Erythroblast (primary cell): ENCODE measurements around the gene DOCK4.
A peak's percentile ranks its signal among the peaks of the same experiment; 100 is the strongest.

Source experiments
- DNase-seq, 2 experiments: peaks; one replicate each; lab custom pipeline; 2025; lab: John Stamatoyannopoulos, UW
- GATA1 ChIP-seq: IDR thresholded peaks from 2 replicates; pipeline ENCODE4 v1.6.1; 2011; ENCODE audit warnings: low read depth, mild to moderate bottlenecking, control low read depth, low read length, moderate library complexity
- POLR2A ChIP-seq: IDR thresholded peaks from 2 replicates; pipeline ENCODE4 v1.6.1; 2011; ENCODE audit warnings: mild to moderate bottlenecking, low read length

The DOCK4 gene

DNA sequence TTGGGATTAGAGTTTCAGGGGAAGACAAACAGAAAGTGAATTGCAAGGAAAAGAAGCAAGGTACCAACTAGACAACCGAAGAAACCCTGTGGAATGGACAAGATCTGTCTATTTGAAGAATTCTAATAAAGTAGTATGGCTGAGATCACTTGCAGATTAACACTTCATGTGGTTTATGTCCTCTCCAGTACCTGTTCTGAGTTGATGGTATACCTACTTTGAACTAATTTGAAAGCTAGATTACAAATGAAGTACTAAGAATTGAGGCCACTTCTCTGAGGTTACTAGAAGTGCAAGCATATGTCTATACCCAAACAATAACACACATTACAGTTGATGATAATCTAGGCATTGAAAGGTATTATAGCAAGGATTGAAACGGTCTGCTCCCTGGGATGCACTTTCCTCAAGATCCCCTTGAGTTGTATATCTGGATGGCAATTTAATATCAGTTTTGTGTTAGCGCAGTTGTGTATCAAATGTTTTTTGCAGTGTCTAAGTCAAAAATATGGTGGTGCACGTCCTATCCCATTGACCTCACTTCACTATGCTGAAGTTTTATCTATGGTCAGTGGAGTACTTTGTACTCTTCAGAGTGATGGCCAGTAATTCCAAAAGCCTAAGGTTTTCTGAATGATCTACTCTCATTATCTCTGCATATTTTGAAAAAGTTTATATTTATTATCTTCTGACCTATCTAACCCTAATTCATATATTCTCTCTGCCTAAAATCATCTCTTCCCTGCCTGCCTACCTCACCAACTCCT lies 26.2 kb upstream of the DOCK4 start:
- no peak for TF ChIP-seq POLR2A
- no peak for TF ChIP-seq GATA1

DNA sequence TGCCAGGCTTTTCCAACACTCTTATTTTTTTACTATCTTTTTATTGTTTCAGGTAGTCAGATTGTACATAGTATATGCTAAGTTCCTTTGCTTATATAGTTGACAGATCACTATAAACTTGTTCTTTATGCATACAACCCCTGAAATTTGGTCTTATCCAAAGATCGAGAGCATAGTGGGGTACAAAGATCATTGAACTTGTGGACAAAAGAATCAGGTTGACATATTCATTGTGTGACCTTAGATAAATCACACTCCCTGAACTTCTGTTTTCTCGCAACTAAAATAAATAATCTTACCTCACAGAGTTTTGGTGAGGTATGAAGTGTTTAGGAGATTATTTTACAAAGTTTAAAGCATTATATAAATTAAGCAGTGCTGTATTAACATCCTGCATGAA lies 22.4 kb upstream of the DOCK4 start:
- no peak for TF ChIP-seq POLR2A
- no peak for TF ChIP-seq GATA1

More for the DNA sequence above, 26.2 kb upstream of the DOCK4 start:
- DNase-seq, result no peak

DNA sequence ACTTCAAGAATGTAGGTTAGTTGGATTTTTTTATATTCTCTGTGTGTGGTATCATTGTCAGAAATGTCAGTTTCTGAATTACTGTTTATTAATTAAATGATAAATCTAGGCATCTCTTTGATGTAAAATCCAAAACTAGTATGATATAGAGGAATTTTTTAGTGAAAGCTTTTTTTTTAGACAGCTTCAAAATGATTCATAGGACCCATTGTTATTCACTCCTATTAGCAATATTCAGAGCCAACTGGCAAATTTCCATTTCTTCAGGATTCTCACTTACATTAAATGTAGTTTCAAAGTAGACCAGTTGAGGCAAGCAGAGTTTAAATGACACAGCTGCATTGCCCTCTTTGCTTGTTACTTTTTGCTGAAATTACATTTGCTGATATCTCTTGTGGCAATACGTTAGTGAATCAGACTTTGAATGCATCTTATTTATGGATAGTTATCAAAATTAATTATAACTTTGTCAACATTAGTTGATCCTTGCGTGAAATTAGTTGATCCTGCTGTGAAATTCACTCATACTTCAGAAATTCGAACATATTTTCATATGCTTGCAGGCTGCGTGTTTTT lies 20.6 kb upstream of the DOCK4 start:
- DNase-seq, result no peak
- TF ChIP-seq POLR2A, result no peak
- TF ChIP-seq GATA1, result no peak

More for the DNA sequence above, 22.4 kb upstream of the DOCK4 start:
- no peak for DNase-seq

DNA sequence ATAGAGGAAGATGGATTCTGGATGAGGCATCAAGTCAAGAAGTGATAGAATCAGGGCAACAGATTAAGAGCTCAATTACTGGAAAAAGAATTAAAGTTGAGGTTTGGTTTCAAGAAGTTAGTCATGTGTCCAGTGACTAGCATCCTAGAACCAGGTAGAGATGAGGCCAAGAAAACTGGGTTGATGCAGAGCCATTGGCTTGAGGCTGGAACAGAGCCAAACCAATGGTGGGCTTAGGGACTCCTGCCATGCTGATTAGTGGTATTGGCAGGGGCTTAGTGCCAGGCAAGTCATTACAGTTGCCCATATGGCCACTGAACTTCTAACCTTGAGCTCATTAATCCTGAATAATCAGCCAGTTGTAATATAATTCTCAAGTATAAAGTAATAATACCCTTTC lies 18.8 kb upstream of the DOCK4 start:
- DNase-seq, result no peak
- TF ChIP-seq GATA1, result no peak
- TF ChIP-seq POLR2A, result no peak

DNA sequence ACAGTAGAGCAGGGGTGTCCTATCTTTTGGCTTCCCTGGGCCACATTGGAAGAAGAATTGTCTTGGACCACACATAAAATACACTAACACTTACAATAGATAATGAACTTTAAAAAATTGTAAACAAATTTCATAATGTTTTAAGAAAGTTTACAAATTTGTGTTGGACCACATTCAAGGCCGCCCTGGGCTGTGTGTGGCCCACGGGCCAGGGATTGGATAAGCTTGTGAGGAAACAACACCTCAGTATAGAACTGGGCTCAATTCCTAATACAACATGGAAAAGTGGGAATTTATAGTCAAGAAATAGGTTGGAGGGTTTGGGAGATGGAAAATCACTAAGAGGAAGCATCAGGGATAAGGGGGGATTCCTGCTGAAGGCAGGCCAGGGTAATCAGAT lies 18.0 kb upstream of the DOCK4 start:
- no peak for DNase-seq
- TF ChIP-seq POLR2A (no peak), GATA1 (no peak)

DNA sequence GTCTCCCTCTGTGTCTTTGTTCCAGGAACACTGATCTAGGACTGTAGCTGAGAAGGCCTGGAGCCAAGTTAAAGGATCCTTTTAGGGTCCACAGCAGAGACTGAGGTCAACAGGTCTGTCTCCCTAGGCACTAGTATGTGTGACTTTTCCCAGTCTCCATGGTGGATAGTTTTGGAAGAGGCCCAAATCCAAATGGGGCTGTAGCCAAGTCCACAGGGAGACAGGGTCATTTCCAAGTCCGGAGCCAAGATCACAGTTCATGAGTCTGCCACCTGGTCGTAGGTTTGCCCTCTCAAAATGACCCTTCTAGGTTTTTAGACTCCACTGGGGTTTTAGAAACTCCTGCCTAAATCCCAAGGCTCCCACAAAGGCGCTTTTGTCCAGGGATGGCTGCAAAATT lies 17.1 kb upstream of the DOCK4 start:
- no peak for DNase-seq
- no peak for TF ChIP-seq POLR2A
- TF ChIP-seq GATA1, result no peak

DNA sequence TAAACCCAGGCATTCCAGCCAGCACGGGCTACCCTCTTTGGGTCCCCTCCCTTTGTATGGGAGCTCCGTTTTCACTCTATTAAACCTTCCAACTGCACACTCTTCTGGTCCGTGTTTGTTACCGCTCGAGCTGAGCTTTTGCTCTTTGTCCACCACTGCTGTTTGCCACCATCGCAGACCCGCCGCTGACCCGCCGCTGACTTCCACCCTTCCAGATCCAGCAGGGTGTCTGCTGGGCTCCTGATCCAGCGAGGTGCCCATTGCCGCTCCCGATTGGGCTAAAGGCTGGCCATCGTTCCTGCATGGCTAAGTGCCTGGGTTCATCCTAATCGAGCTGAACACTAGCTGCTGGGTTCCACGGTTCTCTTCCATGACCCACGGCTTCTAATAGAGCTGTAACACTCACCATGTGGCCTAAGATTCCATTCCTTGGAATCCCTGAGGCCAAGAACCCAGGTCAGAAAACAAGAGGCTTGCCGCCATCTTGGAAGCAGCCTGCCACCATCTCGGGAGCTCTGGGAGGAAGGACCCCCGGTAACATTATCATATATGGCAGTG lies 14.8 kb upstream of the DOCK4 start:
- DNase-seq, result no peak
- no peak for TF ChIP-seq POLR2A
- TF ChIP-seq GATA1, result no peak

DNA sequence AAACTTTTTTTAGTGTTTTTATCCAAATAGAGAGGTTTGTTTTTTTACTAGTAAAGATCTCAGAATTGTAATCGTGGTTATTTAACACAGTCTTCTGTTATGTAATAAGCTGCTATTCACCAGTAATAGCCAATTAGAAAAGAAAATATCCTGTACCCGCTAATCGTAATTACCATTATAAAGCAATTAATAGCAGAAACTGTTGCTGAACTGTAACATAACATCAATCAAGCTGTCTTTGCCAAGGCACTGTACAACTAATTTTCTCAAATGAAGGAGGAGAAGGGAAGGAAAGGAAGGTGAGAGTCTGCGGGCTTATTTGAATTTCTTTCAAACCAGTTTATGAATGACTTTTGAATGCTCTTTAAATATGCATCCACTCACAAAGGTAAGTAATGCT lies 9.6 kb upstream of the DOCK4 start:
- no peak for TF ChIP-seq GATA1
- TF ChIP-seq POLR2A, result no peak
- no peak for DNase-seq

DNA sequence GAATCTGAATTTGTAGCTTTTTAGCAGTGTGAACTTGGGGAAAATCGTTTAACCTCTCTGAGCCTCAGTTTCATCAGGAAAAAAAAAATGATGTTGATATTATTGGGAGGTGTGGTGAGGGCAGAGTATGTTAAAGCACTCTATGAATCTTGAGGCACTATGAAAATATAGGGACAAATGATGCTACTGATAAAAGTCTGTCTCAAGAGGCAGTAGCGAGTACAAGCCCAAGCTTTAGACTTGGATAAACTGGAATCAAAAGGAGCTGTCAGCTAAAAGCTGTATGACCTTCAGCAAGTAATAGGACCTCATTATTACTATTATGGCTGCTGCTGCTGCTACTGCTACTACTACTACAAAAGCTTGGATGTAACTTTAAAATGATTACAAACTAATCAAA lies 8.7 kb upstream of the DOCK4 start:
- TF ChIP-seq GATA1 (no peak), POLR2A (no peak)
- DNase-seq, result no peak

DNA sequence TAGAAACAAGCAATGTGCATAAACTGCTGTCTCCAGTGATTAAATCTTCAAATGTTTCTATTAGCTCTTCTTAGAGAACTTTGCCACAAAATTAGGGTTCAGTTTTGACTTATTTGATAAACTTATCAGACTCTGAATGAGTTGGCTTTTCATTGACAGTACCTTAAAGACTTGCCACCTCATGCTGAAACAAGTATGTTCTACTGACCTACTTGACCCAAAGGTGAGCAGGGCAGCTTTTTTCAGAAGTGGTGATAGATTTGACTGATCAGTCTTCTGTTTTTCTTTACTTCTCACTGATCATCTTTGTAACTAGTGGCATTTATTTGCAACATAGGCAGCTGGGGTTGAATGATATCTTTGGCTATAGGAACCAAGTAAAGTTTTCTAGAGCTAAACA lies 8.1 kb upstream of the DOCK4 start:
- DNase-seq, result no peak

DNA sequence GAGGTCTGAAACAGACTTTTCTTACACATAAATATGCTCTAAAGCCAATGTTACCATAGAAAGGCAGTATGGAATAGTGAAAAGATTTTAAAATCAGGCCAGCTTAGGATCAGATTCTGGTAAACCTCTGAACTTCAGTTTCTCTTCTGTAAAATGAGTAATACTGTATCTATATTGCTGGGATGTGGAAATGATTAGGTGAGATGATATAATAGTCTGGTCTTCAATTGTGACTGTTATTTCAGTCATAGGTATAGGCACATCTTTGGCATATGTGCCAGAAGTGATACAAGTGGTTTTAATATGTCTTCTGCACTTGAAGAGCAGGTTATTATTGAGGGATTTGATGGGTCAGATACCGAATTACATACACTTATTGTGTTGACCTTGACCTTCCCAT lies 7.5 kb upstream of the DOCK4 start:
- TF ChIP-seq POLR2A, result no peak
- TF ChIP-seq GATA1, result no peak
- no peak for DNase-seq

More for the DNA sequence above, 8.1 kb upstream of the DOCK4 start:
- TF ChIP-seq POLR2A (no peak), GATA1 (no peak)

DNA sequence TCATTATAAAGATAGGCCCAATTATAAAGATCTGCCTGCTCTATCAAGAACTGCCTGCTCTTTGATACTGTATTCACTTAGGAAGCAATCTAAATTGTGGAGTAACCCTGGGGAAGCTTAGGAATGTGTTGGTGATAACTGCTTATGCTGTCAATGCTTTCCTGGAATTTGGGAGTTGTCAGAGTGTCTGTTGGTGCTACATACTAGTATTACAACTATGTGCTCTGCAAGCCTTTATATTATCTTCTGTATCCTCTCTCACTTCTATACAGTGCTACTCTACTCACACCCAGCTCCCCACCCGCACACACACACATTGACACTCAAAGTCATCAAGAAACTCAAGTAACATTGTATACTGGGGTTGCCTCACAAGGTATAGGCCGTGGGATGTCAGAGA lies 6.4 kb upstream of the DOCK4 start:
- TF ChIP-seq GATA1, result no peak
- TF ChIP-seq POLR2A, result no peak
- peak in 1 of 2 experiments; percentile 24 for DNase-seq

DNA sequence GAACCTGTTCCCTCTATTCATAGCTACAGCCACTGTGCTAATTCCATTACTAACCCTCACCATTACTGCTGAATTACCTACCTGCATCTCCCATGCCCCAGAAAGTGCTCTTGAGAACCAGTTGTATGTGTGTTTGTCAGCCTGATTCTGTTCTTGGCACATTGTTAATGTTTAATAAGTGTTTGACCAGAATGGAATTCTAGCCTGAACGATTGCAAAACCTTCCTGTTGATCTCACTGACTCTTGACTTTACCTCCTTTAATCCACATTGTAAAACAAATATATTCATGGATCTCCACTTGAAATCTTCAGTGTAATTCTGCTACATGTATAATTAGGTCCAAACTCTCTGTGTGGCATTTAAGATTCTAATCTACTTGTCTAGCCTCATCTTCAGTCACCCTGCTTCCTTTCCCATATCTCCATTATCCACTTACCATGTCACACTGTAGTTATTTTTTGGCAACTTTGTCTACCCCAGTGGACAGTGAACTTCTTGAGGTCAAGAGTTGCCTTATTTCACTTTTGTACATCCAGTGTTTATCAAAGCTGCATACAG lies 5.2 kb upstream of the DOCK4 start:
- DNase-seq, result no peak
- no peak for TF ChIP-seq GATA1
- no peak for TF ChIP-seq POLR2A

DNA sequence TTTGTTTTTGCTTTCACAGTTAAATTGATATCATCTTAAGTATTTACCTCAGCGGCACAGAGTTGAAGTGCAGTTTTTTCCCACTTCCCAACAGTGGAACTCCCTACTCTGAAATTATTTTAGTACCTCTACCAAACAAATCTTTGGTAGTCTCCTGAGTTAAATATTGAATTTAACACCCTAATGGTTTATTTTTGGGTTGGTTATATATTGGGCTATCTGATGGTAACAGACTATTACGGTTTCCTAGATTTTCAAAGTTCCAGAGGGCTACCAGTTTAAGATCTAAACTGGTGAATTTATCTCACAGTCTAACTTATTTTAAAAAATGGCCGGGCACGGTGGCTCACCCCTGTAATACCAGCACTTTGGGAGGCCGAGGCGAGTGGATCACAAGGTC lies 1.6 kb upstream of the DOCK4 start:
- DNase-seq, result no peak
- TF ChIP-seq GATA1 (no peak), POLR2A (no peak)
